HEK293T (cell line): Measurements from ENCODE around the gene MFF.

Experiments
- CTCF ChIA-PET: fragments of 350-600 bp; formaldehyde crosslinking; extraction: SDS; loops from one replicate; lab custom pipeline; 2021; ENCODE audit warnings: antibody characterized with exemption, inconsistent platforms; lab: Yijun Ruan, JAX
- POLR2A ChIA-PET: fragments of 350-600 bp; formaldehyde crosslinking; extraction: SDS; loops from one replicate; lab custom pipeline; 2020; ENCODE audit warnings: antibody characterized with exemption, inconsistent platforms; lab: Yijun Ruan, JAX
- DNase-seq: peaks from one replicate; pipeline ENCODE4 v3.0.0; 2012; ENCODE audit warnings: mixed read lengths; ENCODE audit errors: extremely low spot score
- ARNT ChIP-seq: fragments of 450-650 bp; IDR thresholded peaks from 2 replicates; pipeline ENCODE4 v1.6.1; 2017; ENCODE audit warnings: mild to moderate bottlenecking
- BHLHE40 ChIP-seq: fragments of 450-650 bp; IDR thresholded peaks from 2 replicates; pipeline ENCODE4 v1.6.1; 2016; ENCODE audit warnings: mild to moderate bottlenecking, moderate library complexity, borderline replicate concordance
- CTBP1 ChIP-seq: fragments of 450-650 bp; IDR thresholded peaks from 2 replicates; pipeline ENCODE4 v1.6.1; 2016; ENCODE audit warnings: borderline replicate concordance
- ELF4 ChIP-seq: fragments of 450-650 bp; IDR thresholded peaks from 2 replicates; pipeline ENCODE4 v1.6.1; 2017; ENCODE audit warnings: antibody characterized with exemption
- FOXA1 ChIP-seq: fragments of 450-650 bp; IDR thresholded peaks from 2 replicates; pipeline ENCODE4 v1.6.1; 2016; ENCODE audit warnings: mild to moderate bottlenecking
- FOXK2 ChIP-seq: fragments of 450-650 bp; IDR thresholded peaks from 2 replicates; pipeline ENCODE4 v1.6.1; 2016; ENCODE audit warnings: mild to moderate bottlenecking
- FOXM1 ChIP-seq: fragments of 450-650 bp; IDR thresholded peaks from 2 replicates; pipeline ENCODE4 v1.6.1; 2017; ENCODE audit warnings: mild to moderate bottlenecking, borderline replicate concordance
- HDGF ChIP-seq: fragments of 450-650 bp; IDR thresholded peaks from 2 replicates; pipeline ENCODE4 v1.6.1; 2017; ENCODE audit warnings: antibody characterized with exemption, borderline replicate concordance
- L3MBTL2 ChIP-seq: fragments of 450-650 bp; conservative IDR thresholded peaks from 2 replicates; pipeline ENCODE4 v1.6.1; 2016; ENCODE audit warnings: mild to moderate bottlenecking
- LEF1 ChIP-seq: fragments of 450-650 bp; IDR thresholded peaks from 2 replicates; pipeline ENCODE4 v1.6.1; 2017; ENCODE audit warnings: mild to moderate bottlenecking, borderline replicate concordance
- NFRKB ChIP-seq: fragments of 450-650 bp; IDR thresholded peaks from 2 replicates; pipeline ENCODE4 v1.6.1; 2016; ENCODE audit warnings: mild to moderate bottlenecking, moderate library complexity
- SP1 ChIP-seq: fragments of 450-650 bp; IDR thresholded peaks from 2 replicates; pipeline ENCODE4 v1.6.1; 2017
- SUZ12 ChIP-seq: fragments of 450-650 bp; IDR thresholded peaks from 2 replicates; pipeline ENCODE4 v1.6.1; 2016; ENCODE audit warnings: mild to moderate bottlenecking
- TARDBP ChIP-seq: fragments of 450-650 bp; IDR thresholded peaks from 2 replicates; pipeline ENCODE4 v1.6.1; 2016
- ZNF384 ChIP-seq: fragments of 450-650 bp; IDR thresholded peaks from 2 replicates; pipeline ENCODE4 v1.6.1; 2016
- TF ChIP-seq, protein P1 (sequence below): fragments of 450-650 bp; IDR thresholded peaks from 2 replicates; pipeline ENCODE4 v1.6.1; 2016

Gene MFF

GRCh38 chr2:227341553-227341952 is 16.5 kb downstream of the MFF start:
- ChIA-PET CTCF (no interaction called here), POLR2A (no interaction called here)
- TF ChIP-seq L3MBTL2 (no peak), SP1 (no peak), LEF1 (no peak), ARNT (no peak), ELF4 (no peak), BHLHE40 (no peak), ZNF384 (no peak), FOXM1 (no peak), NFRKB (no peak), FOXK2 (no peak), FOXA1 (no peak), HDGF (no peak), TARDBP (no peak)
- TF ChIP-seq, protein P1, sequence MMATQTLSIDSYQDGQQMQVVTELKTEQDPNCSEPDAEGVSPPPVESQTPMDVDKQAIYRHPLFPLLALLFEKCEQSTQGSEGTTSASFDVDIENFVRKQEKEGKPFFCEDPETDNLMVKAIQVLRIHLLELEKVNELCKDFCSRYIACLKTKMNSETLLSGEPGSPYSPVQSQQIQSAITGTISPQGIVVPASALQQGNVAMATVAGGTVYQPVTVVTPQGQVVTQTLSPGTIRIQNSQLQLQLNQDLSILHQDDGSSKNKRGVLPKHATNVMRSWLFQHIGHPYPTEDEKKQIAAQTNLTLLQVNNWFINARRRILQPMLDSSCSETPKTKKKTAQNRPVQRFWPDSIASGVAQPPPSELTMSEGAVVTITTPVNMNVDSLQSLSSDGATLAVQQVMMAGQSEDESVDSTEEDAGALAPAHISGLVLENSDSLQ = no peak
- no peak for DNase-seq

DNA sequence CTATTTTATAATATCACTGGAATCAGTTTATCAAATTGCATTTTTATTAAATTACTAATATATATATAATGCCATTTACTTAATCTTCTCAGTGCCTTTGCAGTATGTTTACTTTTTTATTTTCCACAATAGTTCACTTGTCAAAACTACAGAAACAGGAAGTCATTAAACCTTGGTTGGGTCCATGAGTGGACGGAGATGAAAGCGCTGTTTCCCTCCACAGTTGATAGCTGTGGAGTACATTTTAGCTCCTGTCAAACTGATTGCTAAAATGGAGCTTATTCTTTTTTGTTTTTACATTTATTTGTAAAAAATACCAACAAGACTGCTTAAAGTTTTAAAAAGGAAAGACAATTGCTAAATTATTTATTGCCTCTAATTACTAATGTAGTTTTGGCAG is 19.2 kb downstream of the MFF start:
- POLR2A ChIA-PET = no interaction called here
- no peak for DNase-seq
- CTCF ChIA-PET = no interaction called here
- TF ChIP-seq CTBP1 (no peak), L3MBTL2 (no peak), ARNT (no peak), BHLHE40 (no peak), HDGF (no peak), SP1 (no peak), FOXK2 (no peak), FOXM1 (no peak), LEF1 (no peak), TARDBP (no peak), NFRKB (no peak), ELF4 (no peak), ZNF384 (no peak), SUZ12 (no peak), FOXA1 (no peak)
- TF ChIP-seq, protein P1 = no peak

GRCh38 chr2:227347117-227347516 is 22.1 kb downstream of the MFF start:
- TF ChIP-seq FOXK2 (no peak), L3MBTL2 (no peak), ELF4 (no peak), LEF1 (no peak), FOXM1 (no peak), ARNT (no peak), CTBP1 (no peak), FOXA1 (no peak), HDGF (no peak), TARDBP (no peak), SUZ12 (no peak), BHLHE40 (no peak), ZNF384 (no peak), SP1 (no peak), NFRKB (no peak)
- TF ChIP-seq, protein P1 = no peak
- DNase-seq = no peak
- ChIA-PET POLR2A (no interaction called here), CTCF (no interaction called here)

GRCh38 chr2:227348324-227348723 is 23.3 kb downstream of the MFF start:
- ChIA-PET CTCF (no interaction called here), POLR2A (no interaction called here)
- no peak for DNase-seq
- no peak for TF ChIP-seq ELF4
- TF ChIP-seq CTBP1 = no peak
- no peak for TF ChIP-seq SUZ12
- no peak for TF ChIP-seq L3MBTL2
- no peak for TF ChIP-seq BHLHE40
- TF ChIP-seq FOXA1 = no peak
- TF ChIP-seq SP1 = no peak
- no peak for TF ChIP-seq FOXM1
- no peak for TF ChIP-seq ARNT

DNA sequence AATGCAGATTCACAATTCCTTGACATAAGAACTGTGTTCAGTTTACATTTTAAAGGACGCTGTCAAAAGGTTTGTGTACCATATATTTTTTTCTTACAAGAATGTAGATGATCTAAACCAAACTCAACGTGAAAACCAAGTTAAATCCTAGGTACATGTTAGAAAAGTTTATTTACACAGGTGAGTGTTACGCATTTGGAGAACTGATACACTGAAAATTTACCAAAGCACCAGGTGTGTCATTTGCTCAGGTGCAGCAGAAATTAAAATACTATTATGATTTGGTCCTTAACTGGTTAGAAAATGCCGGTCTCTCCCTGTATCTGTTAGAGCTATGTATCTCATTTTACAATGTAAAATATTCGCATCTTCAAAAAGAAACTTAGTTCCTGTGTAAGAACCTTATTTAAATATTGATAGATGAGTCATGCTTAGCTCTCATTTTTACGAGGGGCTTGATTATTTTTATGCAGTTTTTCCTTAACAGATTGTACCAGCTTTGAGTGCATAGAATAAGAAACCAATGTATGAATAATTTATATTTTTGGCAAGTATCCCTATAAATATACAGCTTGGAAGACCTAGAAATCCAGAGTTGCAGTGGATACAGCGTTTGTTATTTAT is 25.1 kb downstream of the MFF start:
- TF ChIP-seq ARNT = no peak
- no peak for TF ChIP-seq FOXM1
- no peak for TF ChIP-seq CTBP1
- no peak for TF ChIP-seq SUZ12
- TF ChIP-seq LEF1 = no peak
- TF ChIP-seq L3MBTL2 = no peak
- no peak for TF ChIP-seq NFRKB
- TF ChIP-seq SP1 = no peak
- TF ChIP-seq FOXK2 = no peak
- TF ChIP-seq, protein P1 = no peak
- no peak for TF ChIP-seq TARDBP
- TF ChIP-seq FOXA1 = no peak
- no peak for TF ChIP-seq BHLHE40
- no peak for TF ChIP-seq ELF4
- TF ChIP-seq ZNF384 = no peak
- no peak for DNase-seq
- ChIA-PET CTCF (no interaction called here), POLR2A (no interaction called here)
